ENCODE measurements around the gene BRCA1.
"Not testable (repeated sequence)": the region's sequence is repeated elsewhere in the genome, so short reads cannot be mapped to it uniquely, and the experiment has no call there.

BRCA1 gene

DNA sequence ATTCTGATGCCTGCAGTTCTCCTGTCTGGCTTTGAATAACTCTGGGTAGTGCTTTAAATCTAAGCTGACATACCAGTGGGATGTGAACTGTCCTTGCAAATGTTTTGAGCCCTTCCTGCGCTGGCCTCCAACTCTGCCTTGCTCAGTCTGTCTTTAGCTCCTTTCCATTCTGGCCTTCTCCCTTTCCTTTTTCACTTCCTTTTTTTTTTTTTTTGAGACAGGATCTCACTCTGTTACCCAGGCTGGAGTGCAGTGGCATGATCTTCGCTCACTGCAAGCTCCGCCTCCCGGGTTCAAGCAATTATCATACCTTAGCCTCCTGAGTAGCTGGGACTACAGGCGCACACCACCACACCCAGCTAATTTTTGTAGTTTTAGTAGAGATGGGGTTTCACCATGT, 8.3 kb upstream of the BRCA1 start:
- DNase-seq (ENCODE audit: low read depth) = not testable (repeated sequence)

GRCh38 chr17:43132117-43132516, 7.0 kb upstream of the BRCA1 start:
- DNase-seq (ENCODE audit: low read depth) = no peak

- DNase-seq (ENCODE audit: low read depth) = no peak
Measured at GRCh38 chr17:43129671-43130010, 4.5 kb upstream of the BRCA1 start.

GRCh38 chr17:43127333-43127876, 2.2 kb upstream of the BRCA1 start:
- not testable (repeated sequence) for DNase-seq (ENCODE audit: low read depth)

DNA sequence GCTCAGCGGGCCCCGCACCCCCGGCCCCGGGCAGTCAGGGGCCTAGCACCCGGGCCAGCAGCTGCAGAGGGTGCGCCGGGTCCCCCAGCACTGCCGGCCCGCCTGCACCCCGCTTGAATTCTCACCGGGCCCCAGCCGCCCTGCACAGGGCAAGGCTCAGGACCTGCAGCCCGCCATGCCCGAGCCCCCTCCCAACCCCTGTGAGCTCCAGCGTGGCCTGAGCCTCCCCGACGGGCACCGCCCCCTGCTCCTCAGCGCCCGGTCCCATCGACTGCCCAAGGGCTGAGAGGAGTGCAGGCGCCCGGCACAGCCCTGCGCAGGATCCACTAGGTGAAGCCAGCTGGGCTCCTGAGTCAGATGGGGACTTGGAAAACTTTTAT, 1.7 kb upstream of the BRCA1 start:
- DNase-seq (ENCODE audit: low read depth) = no peak

DNA sequence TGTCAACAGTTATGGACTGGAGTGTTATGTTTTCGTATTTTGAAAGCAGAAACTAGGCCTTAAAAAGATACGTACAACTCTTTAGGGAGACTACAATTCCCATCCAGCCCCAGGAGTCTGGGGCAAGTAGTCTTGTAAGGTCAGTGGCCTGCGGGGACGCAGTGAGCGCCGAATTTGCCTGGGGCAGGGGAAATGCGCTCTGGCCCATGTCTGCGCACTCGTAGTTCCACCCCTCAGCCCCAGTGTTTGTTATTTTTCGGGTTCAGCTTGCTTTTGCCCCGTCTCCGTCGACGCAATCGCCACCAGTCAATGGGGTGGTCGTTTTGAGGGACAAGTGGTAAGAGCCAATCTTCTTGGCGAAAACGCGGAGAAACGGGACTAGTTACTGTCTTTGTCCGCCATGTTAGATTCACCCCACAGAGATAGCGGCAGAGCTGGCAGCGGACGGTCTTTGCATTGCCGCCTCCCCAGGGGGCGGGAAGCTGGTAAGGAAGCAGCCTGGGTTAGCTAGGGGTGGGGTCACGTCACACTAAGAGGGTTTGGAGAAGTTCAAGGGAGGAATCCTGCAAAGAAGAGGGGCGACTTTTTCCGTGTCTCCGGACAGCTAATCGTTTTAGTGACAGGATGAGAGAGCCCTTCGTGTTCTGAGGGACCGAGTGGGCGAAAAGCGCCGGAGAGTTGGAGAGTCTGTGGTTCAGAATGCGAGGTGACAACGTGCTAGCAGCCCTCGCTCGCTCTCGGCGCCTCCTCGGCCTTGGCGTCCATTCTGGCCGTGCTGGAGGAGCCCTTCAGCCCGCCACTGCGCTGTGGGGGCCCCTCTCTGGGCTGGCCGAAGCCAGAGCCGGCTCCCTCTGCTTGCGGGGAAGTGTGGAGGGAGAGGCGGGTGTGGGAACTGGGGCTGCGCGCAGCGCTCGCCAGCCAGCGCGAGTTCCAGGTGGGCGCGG, 1.1 kb upstream of the BRCA1 start:
- DNase-seq (ENCODE audit: low read depth) = no peak

DNA sequence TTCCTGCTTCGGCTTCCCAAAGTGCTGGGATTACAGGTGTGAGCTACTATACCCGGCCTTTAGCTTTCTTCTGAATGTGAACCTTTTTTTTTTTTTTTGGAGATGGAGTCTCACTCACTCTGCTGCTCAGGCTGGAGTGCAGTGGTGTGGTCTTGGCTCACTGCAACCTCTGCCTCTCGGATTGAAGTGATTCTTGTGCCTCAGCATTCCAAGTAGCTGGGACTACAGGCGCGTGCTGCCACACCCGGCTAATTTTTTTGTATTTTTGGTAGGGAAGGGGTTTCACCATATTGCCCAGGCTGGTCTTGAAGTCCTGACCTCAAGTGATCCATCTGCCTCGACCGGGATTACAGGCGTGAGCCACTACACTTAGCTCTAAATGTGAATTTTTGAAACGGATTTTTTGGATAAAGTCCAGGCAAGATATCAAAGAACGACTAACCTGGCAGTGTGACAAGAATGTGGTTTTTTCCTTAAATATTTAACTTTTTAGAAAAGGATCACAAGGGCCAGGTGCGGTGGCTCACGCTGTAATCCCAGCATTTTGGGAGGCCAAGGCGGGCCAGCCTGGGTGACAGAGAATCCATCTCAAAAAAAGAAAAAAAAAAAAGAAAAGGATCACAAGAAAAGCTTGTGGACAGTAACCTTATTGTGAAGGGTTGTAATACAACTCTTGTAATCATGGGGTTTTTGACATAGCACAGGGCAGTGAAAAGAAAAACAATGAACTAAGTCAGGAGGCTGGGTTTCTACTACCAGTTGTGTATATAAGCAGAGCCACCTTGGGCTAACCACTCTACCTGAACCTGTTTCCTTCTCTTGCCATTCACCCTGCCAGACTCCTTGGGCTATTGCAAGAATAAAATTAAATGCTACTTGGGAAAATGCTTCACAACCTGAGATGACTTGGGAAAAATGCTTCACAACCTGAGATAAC, 6.2 kb downstream of the BRCA1 start:
- DNase-seq (ENCODE audit: low read depth) = no peak

DNA sequence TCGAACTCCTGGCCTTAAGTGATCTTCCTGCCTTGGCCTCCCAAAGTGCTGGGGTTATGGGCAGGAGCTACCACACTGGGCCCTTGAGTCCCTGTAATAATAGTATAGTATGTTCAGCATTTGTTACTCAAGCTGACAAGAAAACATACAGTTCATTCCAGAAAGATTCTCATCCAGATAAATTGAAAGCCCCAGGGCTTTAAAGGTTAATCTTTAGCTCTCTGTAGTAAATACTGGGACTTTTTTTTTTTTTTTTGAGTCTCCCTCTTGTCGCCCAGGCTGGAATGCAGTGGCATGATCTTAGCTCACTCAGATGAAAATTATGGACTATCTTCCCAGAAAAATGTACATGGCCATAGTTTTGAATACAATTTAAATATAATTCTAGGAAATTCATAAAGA, 11.0 kb downstream of the BRCA1 start:
- DNase-seq (ENCODE audit: low read depth) = no peak

DNA sequence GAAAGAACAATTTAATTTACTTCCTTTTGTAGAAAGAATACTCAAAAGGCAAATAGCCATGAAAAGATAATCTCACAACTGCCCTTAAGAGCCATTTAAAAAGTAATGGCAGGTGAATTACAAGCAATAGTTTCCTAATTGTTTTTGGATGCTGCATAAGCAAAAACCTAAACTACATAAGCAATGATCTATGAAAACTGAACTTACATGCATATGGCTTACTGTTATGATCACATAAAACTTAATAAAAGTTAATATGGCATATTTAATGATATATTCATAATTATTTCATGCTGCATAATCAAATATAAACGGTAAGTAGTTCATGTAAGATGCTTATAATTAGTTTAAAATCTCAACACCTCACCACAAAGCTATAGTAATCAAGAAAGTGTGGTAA, 18.6 kb downstream of the BRCA1 start:
- no peak for DNase-seq (ENCODE audit: low read depth)

- no peak for DNase-seq (ENCODE audit: low read depth)
Measured at GRCh38 chr17:43105146-43105545, 20.0 kb downstream of the BRCA1 start.

GRCh38 chr17:43104665-43105064, 20.5 kb downstream of the BRCA1 start:
- no peak for DNase-seq (ENCODE audit: low read depth)

GRCh38 chr17:43095364-43095763, 29.8 kb downstream of the BRCA1 start:
- not testable (repeated sequence) for DNase-seq (ENCODE audit: low read depth)

GRCh38 chr17:43094129-43094835, 30.9 kb downstream of the BRCA1 start:
- DNase-seq (ENCODE audit: low read depth) = peak; percentile 53

GRCh38 chr17:43092901-43093300, 32.3 kb downstream of the BRCA1 start:
- DNase-seq (ENCODE audit: low read depth) = peak; percentile 11

DNA sequence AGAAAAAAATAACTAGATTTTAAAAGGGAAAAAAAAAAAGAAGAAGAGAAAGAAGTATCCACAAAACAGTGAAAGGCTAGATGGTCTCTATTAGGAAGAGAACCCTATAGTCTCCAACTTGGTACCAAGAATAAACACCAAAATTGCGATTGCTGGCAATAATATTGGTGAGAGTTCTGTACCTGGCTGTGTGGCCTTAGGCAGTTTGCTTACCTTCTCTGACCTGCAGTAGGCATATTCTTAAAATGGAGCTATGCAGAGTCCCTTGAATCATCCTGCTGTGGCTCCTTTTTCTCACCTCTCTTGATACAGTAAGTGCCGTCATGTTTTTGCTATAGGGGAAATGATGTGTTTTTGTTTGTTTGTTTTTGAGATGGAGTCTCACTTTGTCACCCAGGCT, 35.1 kb downstream of the BRCA1 start:
- no peak for DNase-seq (ENCODE audit: low read depth)

DNA sequence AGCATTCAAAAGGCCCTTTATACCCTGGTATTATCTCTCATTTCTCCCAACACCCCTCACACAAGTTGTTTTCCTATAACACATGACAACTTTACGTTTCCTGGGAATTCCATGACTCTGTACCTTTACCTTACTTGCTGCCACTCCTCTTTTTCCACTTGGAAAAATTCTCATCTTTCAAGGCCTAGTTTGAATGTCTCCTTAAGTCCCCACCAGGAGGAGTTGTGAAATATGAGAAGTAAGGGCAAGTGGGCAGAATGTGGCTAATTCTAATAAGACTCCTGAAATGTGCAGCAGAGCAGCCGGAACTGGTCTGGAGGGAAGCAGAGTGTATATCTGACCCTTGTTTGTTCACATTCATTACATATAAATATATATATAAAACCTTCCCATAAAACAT, 39.7 kb downstream of the BRCA1 start:
- DNase-seq (ENCODE audit: low read depth) = no peak

GRCh38 chr17:43079641-43080302, 45.4 kb downstream of the BRCA1 start:
- no peak for DNase-seq (ENCODE audit: low read depth)

DNA sequence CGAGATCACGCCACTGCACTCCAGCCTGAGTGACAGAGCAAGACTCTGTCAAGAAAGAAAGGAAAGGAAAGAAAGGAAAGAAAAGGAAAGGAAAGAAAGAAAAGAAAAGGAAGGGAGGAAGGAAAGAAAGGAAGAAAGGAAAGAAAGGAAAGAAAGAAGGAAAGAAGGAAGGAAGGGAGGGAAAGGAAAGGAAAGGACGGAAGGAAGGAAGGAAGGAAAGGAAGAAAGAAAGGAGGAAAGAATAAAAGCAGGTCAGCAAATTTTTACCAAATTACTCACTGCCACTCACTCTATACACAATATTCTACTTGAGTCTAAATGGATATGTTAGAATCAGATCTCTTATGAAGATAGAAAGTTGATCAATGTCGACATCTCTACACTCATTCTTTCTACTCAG, 50.3 kb downstream of the BRCA1 start:
- no peak for DNase-seq (ENCODE audit: low read depth)

GRCh38 chr17:43070872-43071271, 54.3 kb downstream of the BRCA1 start:
- no peak for DNase-seq (ENCODE audit: low read depth)

- no peak for DNase-seq (ENCODE audit: low read depth)
Measured at GRCh38 chr17:43070257-43070656, 54.9 kb downstream of the BRCA1 start.

DNA sequence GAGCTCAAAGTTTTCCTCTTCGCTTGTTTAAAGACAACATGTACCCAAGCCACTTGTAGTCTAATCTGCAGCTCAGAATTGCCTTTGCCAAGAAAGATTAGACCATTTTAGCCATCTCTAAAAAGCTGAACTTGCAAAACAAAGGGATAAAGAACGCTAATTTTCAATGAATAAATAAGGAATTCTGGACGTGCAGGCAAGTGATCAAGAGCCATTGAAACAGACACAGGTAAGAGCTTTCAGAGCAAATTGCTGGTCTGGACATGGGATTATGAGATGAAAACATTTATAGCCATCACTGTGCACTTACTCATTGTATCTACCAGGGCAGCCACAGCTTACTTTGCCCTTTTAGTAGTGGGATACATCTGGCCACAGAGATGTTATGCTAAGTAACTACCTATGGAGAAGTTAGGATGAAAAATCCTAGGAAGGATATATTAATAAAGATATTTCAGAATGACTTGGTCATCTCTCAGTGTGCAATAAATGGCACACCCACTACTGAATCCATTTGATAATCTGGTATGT, 55.7 kb downstream of the BRCA1 start:
- DNase-seq (ENCODE audit: low read depth) = no peak
